Measurements from ENCODE around the gene CCNL1. TPM values are rescaled to one million over a fixed set of nuclear protein-coding genes. Genes with fewer than 3 reads are reported as not detected.

CCNL1 gene
- total and polyA plus RNA-seq, 7 donors: 21.8 to 55.5 (median 34.5) TPM

DNA sequence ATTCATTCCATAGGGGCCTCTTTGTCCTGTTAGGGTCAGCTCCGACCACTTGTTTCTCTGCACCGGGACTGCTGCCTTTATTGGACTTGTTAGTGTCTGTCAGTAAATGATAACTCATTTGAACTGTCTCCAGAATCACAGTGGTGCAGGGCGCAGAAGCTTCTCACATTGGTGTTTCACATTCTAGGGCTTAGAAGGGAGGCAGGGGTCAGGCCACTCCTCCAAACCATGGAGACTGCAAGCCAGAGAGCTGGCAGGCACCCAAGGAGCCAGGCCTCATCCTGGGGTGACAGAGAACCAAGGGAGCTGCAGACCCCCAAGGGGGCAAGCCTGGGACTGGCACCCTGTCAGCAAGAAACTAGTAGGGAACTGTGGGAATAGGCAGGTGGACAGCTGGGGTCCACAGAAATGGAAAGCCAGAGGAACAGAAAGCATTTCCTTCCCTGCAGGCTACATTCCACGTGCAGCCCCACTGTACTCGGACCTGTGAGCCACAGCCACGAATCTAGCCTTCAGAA lies 49.1 kb downstream of the CCNL1 start:
- Histone ChIP-seq H3K9me3 (no peaks in the 10 kb centered on the region), H3K4me3 (no peak overlapping the region), H3K4me1 (peaks cover 12% of the 10 kb centered on the region), H3K27me3 (ENCODE audit: insufficient read depth in 3 of 3, low read length in 2 of 3) (no peaks in the 10 kb centered on the region), H3K27ac (no peak overlapping the region), H3K36me3 (ENCODE audit: insufficient read depth in 1 of 2, low read depth in 1 of 2) (no peaks in the 10 kb centered on the region)
- DNase-seq: no peak
- no peak for ATAC-seq
- TF ChIP-seq, protein P1, sequence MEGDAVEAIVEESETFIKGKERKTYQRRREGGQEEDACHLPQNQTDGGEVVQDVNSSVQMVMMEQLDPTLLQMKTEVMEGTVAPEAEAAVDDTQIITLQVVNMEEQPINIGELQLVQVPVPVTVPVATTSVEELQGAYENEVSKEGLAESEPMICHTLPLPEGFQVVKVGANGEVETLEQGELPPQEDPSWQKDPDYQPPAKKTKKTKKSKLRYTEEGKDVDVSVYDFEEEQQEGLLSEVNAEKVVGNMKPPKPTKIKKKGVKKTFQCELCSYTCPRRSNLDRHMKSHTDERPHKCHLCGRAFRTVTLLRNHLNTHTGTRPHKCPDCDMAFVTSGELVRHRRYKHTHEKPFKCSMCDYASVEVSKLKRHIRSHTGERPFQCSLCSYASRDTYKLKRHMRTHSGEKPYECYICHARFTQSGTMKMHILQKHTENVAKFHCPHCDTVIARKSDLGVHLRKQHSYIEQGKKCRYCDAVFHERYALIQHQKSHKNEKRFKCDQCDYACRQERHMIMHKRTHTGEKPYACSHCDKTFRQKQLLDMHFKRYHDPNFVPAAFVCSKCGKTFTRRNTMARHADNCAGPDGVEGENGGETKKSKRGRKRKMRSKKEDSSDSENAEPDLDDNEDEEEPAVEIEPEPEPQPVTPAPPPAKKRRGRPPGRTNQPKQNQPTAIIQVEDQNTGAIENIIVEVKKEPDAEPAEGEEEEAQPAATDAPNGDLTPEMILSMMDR (IDR thresholded peaks at IDR 0.05): no peak
- intact Hi-C loops (cut with DNase I): no loop called here
- WGBS, 3 donors: 61 to 65% (median 64%) methylated on average over 6 of the region's 6 CpGs

DNA sequence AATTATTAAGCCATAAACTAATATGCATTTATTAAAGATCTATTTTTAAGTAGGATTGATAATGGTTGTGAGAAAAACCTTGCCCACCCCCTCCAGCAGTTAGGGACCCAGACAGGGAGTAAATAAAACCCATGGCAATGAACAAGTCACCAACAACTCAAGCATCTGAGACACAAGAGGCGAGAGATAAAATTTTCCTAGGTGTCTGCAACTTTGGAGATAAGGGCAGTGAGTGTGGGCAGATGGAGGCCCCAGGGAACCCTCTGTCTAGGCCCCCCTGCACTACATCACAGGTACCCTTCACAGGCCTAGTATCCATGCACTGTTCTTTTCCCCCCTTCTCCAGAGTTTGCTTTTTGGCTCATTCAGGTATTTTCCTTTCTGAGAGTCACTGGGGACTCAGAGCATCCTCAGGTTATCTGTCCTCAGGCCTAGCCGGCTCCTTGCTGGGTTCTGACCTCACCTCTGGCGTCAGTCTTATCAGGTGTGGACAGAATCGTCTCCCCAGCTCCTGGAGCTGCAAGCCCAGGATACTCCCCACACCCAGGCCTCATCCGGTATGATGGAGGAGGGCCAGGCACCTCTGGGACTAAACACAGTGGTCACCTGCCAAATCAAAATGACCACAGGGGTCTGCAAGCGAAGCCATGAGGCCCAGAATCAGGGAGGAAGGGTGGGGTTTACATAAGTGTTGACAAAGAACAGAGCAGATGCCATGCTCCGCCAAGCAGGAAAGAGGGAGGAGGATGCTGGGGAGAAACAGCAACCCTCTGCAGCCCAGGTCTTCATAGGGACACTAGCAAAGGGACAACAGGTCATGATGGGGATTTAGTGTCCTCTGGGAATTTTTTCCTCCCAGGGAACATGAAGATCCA lies 50.4 kb downstream of the CCNL1 start:
- DNase-seq (no peak), ATAC-seq (no peak)
- Histone ChIP-seq H3K4me3 (no peak overlapping the region), H3K36me3 (ENCODE audit: insufficient read depth in 1 of 2, low read depth in 1 of 2) (no peaks in the 10 kb centered on the region), H3K27me3 (ENCODE audit: insufficient read depth in 3 of 3, low read length in 2 of 3) (no peaks in the 10 kb centered on the region), H3K4me1 (no peaks in the 10 kb centered on the region), H3K27ac (no peak overlapping the region), H3K9me3 (no peaks in the 10 kb centered on the region)
- 88 to 91% (median 89%) methylated on average over 7 of the region's 7 CpGs for WGBS, 3 donors
- intact Hi-C loops (cut with DNase I): no loop called here
- TF ChIP-seq, protein P1 (IDR thresholded peaks at IDR 0.05): no peak

DNA sequence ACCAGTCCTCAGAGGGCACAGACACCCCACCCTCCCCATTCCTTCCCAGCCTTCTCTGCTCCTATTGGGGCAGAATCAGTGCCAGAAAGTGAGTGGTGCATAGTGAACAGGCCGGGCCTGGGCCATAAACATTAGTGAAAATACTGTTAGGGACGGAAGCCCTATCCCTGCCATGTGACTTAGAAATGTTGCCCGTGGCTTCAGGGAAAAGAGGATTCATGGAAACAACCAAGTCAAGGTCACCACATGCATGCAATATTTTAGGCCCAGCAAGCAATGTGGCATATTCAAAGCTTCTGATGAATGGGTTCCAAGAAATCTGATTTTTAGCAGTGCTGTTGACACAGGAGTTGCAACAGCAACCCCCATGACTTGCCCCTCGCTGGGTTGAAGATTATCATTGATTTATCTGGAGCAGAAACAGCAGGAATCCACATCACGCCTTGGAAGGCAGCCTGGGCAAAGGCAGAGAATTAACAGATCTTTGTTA lies 52.3 kb downstream of the CCNL1 start:
- 37 to 38% (median 38%) methylated on average over 5 of the region's 5 CpGs for WGBS, 3 donors

DNA sequence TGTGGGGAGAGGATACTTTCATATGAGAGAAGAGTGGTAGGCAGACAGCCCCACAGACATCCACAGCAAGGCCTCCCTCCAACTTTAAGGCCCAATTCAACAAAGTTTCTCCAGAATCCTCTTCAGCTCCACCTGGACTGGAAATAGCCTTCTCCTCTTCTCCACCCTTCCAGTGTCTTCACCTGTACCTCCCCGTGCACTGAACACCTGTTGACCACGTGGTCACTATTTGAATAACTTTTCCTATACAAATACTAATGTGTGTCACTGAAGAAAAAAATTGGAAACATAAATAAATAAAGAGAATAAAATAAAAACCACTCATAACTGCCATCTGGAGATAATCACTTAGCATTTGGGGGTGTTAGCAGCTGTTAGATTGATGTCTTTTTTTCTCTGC lies 52.9 kb downstream of the CCNL1 start:
- Histone ChIP-seq H3K4me1 (no peaks in the 10 kb centered on the region), H3K27ac (no peak overlapping the region), H3K27me3 (ENCODE audit: insufficient read depth in 3 of 3, low read length in 2 of 3) (no peaks in the 10 kb centered on the region), H3K4me3 (no peak overlapping the region), H3K9me3 (no peaks in the 10 kb centered on the region), H3K36me3 (ENCODE audit: insufficient read depth in 1 of 2, low read depth in 1 of 2) (no peaks in the 10 kb centered on the region)
- WGBS, 3 donors: 58 to 71% (median 69%) methylated on average over 2 of the region's 2 CpGs
- TF ChIP-seq, protein P1 (IDR thresholded peaks at IDR 0.05): no peak
- intact Hi-C loops (cut with DNase I): no loop called here
- ATAC-seq (no peak), DNase-seq (no peak)

More for the DNA sequence above, 52.3 kb downstream of the CCNL1 start:
- H3K27me3 ChIP-seq (ENCODE audit: insufficient read depth in 3 of 3, low read length in 2 of 3): no peaks in the 10 kb centered on the region
- DNase-seq: no peak
- H3K9me3 ChIP-seq: no peaks in the 10 kb centered on the region
- intact Hi-C loops (cut with DNase I): no loop called here
- no peaks in the 10 kb centered on the region for H3K36me3 ChIP-seq (ENCODE audit: insufficient read depth in 1 of 2, low read depth in 1 of 2)
- H3K4me3 ChIP-seq: no peak overlapping the region
- no peaks in the 10 kb centered on the region for H3K4me1 ChIP-seq
- TF ChIP-seq, protein P1 (IDR thresholded peaks at IDR 0.05): no peak
- H3K27ac ChIP-seq: no peak overlapping the region
- ATAC-seq: no peak

All from psoas muscle (tissue), 8 donors.